K562 (cell line): ENCODE measurements around the gene GMDS. TPM values are rescaled to one million over a fixed set of nuclear protein-coding genes. Genes with fewer than 3 reads are reported as not detected.

ENCODE experiments used
- ATAC-seq: fragments of 200-7000 bp; cut with Tn5 transposase; 3 replicates; pipeline ENCODE4 v1.9.1; 2020; ENCODE audit warnings: moderate library complexity
- BruUV-seq: library from RNA; stranded (reverse); fragments of 400-500 nt; replicated peaks from 2 replicates; lab custom pipeline; 2021; lab: Mats Ljungman, UMichigan
- CTCF ChIA-PET: fragments of 300-600 bp; formaldehyde crosslinking; extraction: SDS; loops from one replicate; lab custom pipeline; 2021; ENCODE audit warnings: low intra/inter-chr PET ratio; lab: Yijun Ruan, JAX
- POLR2A ChIA-PET: fragments of 300-600, 350-650 bp; sonication (Branson Sonifier 250); formaldehyde crosslinking; extraction: SDS; loops from one replicate; lab custom pipeline; 2021; ENCODE audit warnings: antibody characterized with exemption, inconsistent platforms; lab: Yijun Ruan, JAX
- DNase-seq, 4 experiments: peaks; one replicate each; pipeline versions ENCODE4 v3.0.0 to v3.0.0-alpha.2; 2011 to 2018; ENCODE audit warnings: low spot score in 3 of 4, mixed read lengths in 3 of 4; ENCODE audit errors: extremely low read depth in 1 of 4
- FAIRE-seq: peaks from 2 replicates; lab custom pipeline; 2011; peaks lifted over from hg19 to GRCh38; lab: Jason Lieb, UNC
- H2AFZ ChIP-seq: 2 replicates; pipeline ENCODE4 v1.6.0; 2011; ENCODE audit warnings: low read depth, low read length, control low read depth, inconsistent platforms
- H3K27ac ChIP-seq: fragments of 200-600 bp; 3 replicates; pipeline ENCODE4 v1.8.0; 2011; ENCODE audit warnings: low read depth, mild to moderate bottlenecking, control low read depth, inconsistent platforms, low read length, moderate library complexity, mixed read lengths; ENCODE audit errors: extremely low read depth
- H3K27me3 ChIP-seq, 2 experiments: fragments of 300-600 bp in 1 of 2; 2 replicates in 1 of 2; 3 replicates in 1 of 2; pipeline versions ENCODE4 v1.6.0 to v1.8.0; 2011; ENCODE audit warnings: inconsistent platforms in 2 of 2, low read length in 2 of 2, mild to moderate bottlenecking in 1 of 2, mixed read lengths in 1 of 2, moderate library complexity in 1 of 2; ENCODE audit not compliant: control insufficient read depth in 2 of 2, insufficient read depth in 2 of 2
- H3K36me3 ChIP-seq: fragments of 300-600 bp; 3 replicates; pipeline ENCODE4 v1.8.0; 2011; ENCODE audit warnings: mild to moderate bottlenecking, low read length, inconsistent platforms; ENCODE audit not compliant: control insufficient read depth, insufficient read depth
- H3K4me1 ChIP-seq, 2 experiments: fragments of 200-600 bp in 1 of 2; replicated peaks in 1 of 2; 2 replicates in 1 of 2; 3 replicates in 1 of 2; pipeline versions ENCODE4 v1.5.1 to v1.8.0; 2011; ENCODE audit warnings: inconsistent platforms in 2 of 2, low read length in 2 of 2, mild to moderate bottlenecking in 1 of 2, mixed read lengths in 1 of 2, moderate library complexity in 1 of 2; ENCODE audit not compliant: control insufficient read depth in 2 of 2, insufficient read depth in 2 of 2
- H3K4me2 ChIP-seq: 2 replicates; pipeline ENCODE4 v1.6.1; 2011; ENCODE audit warnings: low read length, control low read depth, inconsistent platforms, mixed read lengths; ENCODE audit not compliant: insufficient read depth
- H3K4me3 ChIP-seq: fragments of 200-600 bp; sonication (generic), shearing (Covaris generic); 2 replicates; pipeline ENCODE4 v1.5.1; 2016; ENCODE audit warnings: control low read depth, inconsistent platforms
- H3K79me2 ChIP-seq: fragments of 200-600 bp; 3 replicates; pipeline ENCODE4 v1.8.0; 2011; ENCODE audit warnings: low read length, inconsistent platforms; ENCODE audit not compliant: control insufficient read depth, insufficient read depth
- H3K9ac ChIP-seq, 2 experiments: 2 replicates each; pipeline versions ENCODE4 v1.6.0 to v1.6.1; 2011; ENCODE audit warnings: low read depth in 2 of 2, low read length in 2 of 2, control low read depth in 1 of 2, inconsistent platforms in 1 of 2, mild to moderate bottlenecking in 1 of 2, mixed read lengths in 1 of 2; ENCODE audit not compliant: insufficient read depth in 1 of 2
- H3K9me1 ChIP-seq: one replicate; pipeline ENCODE4 v1.6.0; 2011; ENCODE audit warnings: inconsistent platforms, mild to moderate bottlenecking, low read length, moderate library complexity; ENCODE audit not compliant: control insufficient read depth, insufficient read depth
- H3K9me3 ChIP-seq: replicated peaks from 2 replicates; pipeline ENCODE4 v1.5.1; 2011; ENCODE audit warnings: low read depth, low read length, inconsistent platforms; ENCODE audit not compliant: control insufficient read depth, insufficient read depth
- H4K20me1 ChIP-seq: replicated peaks from 2 replicates; pipeline ENCODE4 v1.6.1; 2011; ENCODE audit warnings: low read length, inconsistent platforms, mixed read lengths; ENCODE audit not compliant: control insufficient read depth, insufficient read depth
- BRF1 ChIP-seq: IDR thresholded peaks from 3 replicates; pipeline ENCODE4 v1.6.1; 2011; ENCODE audit warnings: borderline replicate concordance, mild to moderate bottlenecking; ENCODE audit not compliant: insufficient read length; ENCODE audit errors: extremely low read depth
- HCFC1 ChIP-seq: IDR thresholded peaks from 2 replicates; pipeline ENCODE4 v1.6.1; 2012; ENCODE audit warnings: low read depth, low read length, improper control_type of control experiment
- HNRNPLL ChIP-seq: fragments of 200-400 bp; formaldehyde crosslinking; IDR thresholded peaks from 2 replicates; pipeline ENCODE4 v1.6.1; 2017; ENCODE audit warnings: low read length, low read depth, mild to moderate bottlenecking; ENCODE audit not compliant: poor library complexity, severe bottlenecking
- RAD51 ChIP-seq: fragments of 450-650 bp; IDR thresholded peaks from 2 replicates; pipeline ENCODE4 v1.7.1; 2016; ENCODE audit warnings: low read depth, mild to moderate bottlenecking, borderline replicate concordance
- SIN3A ChIP-seq, 2 experiments: fragments of 150-350 bp in 1 of 2; IDR thresholded peaks; 2 replicates each; pipeline ENCODE4 v1.6.1; 2011 to 2016; ENCODE audit warnings: borderline replicate concordance in 2 of 2, low read depth in 2 of 2, low read length in 2 of 2, mild to moderate bottlenecking in 2 of 2, moderate library complexity in 2 of 2; ENCODE audit not compliant: control insufficient read depth in 1 of 2
- TOE1 ChIP-seq, 2 experiments: fragments of 450-650 bp in 1 of 2; sonication (generic) in 1 of 2; formaldehyde crosslinking in 1 of 2; IDR thresholded peaks; 2 replicates each; pipeline versions ENCODE4 v1.7.1 to v1.8.0; 2016 to 2022; ENCODE audit warnings: borderline replicate concordance in 2 of 2, mild to moderate bottlenecking in 2 of 2, antibody characterized with exemption in 1 of 2, inconsistent platforms in 1 of 2, low read depth in 1 of 2, missing genetic modification reagents in 1 of 2, moderate library complexity in 1 of 2
- ZKSCAN8 ChIP-seq: fragments of 200-800 bp; sonication (Bioruptor generic); IDR thresholded peaks from 2 replicates; pipeline ENCODE4 v1.6.1; 2016; ENCODE audit warnings: missing genetic modification characterization, missing compliant biosample characterization
- ZNF318 ChIP-seq, 2 experiments: fragments of 450-650 bp; IDR thresholded peaks; 2 replicates each; pipeline ENCODE4 v1.6.1; 2016; ENCODE audit warnings: mild to moderate bottlenecking in 2 of 2, borderline replicate concordance in 1 of 2, low read depth in 1 of 2, moderate library complexity in 1 of 2
- WGBS: fragments of 100-300 bp; shearing (Covaris generic); methylation state at CpG from one replicate; pipeline ENCODE4 v1.1.6; 2016; ENCODE audit warnings: low coverage, mixed read lengths; ENCODE audit not compliant: insufficient coverage; ENCODE audit errors: missing lambda C conversion rate; 5-methylcytosine and 5-hydroxymethylcytosine counted together
- in situ Hi-C: fragments of 300-500 bp; cut with MboI; formaldehyde crosslinking; loops from 4 replicates; pipeline ENCODE4 v1.15.0; 2018; ENCODE audit warnings: inconsistent platforms, mixed read lengths
- intact Hi-C: fragments of 100-400 bp; cut with micrococcal nuclease; formaldehyde crosslinking; loops from 2 replicates; pipeline ENCODE4 v1.14.2; 2022
- polyA plus RNA-seq, 8 experiments: library from polyadenylated mRNA; depleted of rRNA in 4 of 8; stranded (reverse) in 5 of 8; unstranded in 3 of 8; fragments of >200 nt; fragmentation: Nextera tagmentation in 2 of 8; fragmentation: Illumina TruSeq in 1 of 8; extraction: Ambion mirVana in 2 of 8; extraction: Trizol in 1 of 8; gene quantifications; 2 replicates each; pipeline versions ENCODE4 v1.2.1 to v1.2.3, GENCODE V29; 2011 to 2014; ENCODE audit warnings: inconsistent platforms in 1 of 8, missing spikeins in 1 of 8
- total RNA-seq, 7 experiments: library from RNA; depleted of rRNA in 6 of 7; stranded (reverse); fragments of >200 nt in 6 of 7; fragmentation: Illumina TruSeq in 2 of 7; extraction: Trizol in 2 of 7; gene quantifications; 2 replicates each; pipeline versions ENCODE4 v1.2.1 to v1.2.3, GENCODE V29; 2011 to 2021; ENCODE audit warnings: low replicate concordance in 1 of 7
- TF ChIP-seq, protein P1 (sequence below): fragments of 250-450 bp; sonication (Bioruptor Pico); IDR thresholded peaks from 2 replicates; pipeline ENCODE4 v1.4.0; 2020; ENCODE audit warnings: mild to moderate bottlenecking, moderate library complexity

GMDS gene
- total and polyA plus RNA-seq, 9 of the 15 experiments (the other 6 are each of a cell fraction or from before 2014, with no cell fraction given) = 0.48 to 31.8 (median 13.4) TPM

GRCh38 chr6:1842334-1842733 is 403.1 kb downstream of the GMDS start:
- Histone ChIP-seq H3K27me3 (peaks cover 17 to 19% of the 10 kb centered on the region in 2 experiments; a peak in 3 of 5 replicates), H3K9ac (no peak overlapping the region), H3K27ac (no peak overlapping the region; the same call in 2 of the 3 replicates), H3K79me2 (no peaks in the 10 kb centered on the region), H3K4me3 (no peak overlapping the region), H3K9me3 (no peaks in the 10 kb centered on the region), H3K4me1 (no peaks in the 10 kb centered on the region), H3K4me2 (no peak overlapping the region), H2AFZ (no peak overlapping the region), H3K36me3 (no peaks in the 10 kb centered on the region), H3K9me1 (no peaks in the 10 kb centered on the region), H4K20me1 (no peaks in the 10 kb centered on the region)
- 0% methylated on average over 2 of the region's 2 CpGs for WGBS
- BruUV-seq = no TSS peak
- intact Hi-C loops = no loop called here
- ATAC-seq = no peak
- POLR2A ChIA-PET = interaction anchor here (1.4 kb wide), 1 partner anchor 9 kb away, joined by 4 read pairs; no protein-coding TSS in a partner anchor
- in situ Hi-C loops = no loop called here
- no peak for FAIRE-seq
- DNase-seq = no peak
- CTCF ChIA-PET = no interaction called here
- TF ChIP-seq, protein P1, sequence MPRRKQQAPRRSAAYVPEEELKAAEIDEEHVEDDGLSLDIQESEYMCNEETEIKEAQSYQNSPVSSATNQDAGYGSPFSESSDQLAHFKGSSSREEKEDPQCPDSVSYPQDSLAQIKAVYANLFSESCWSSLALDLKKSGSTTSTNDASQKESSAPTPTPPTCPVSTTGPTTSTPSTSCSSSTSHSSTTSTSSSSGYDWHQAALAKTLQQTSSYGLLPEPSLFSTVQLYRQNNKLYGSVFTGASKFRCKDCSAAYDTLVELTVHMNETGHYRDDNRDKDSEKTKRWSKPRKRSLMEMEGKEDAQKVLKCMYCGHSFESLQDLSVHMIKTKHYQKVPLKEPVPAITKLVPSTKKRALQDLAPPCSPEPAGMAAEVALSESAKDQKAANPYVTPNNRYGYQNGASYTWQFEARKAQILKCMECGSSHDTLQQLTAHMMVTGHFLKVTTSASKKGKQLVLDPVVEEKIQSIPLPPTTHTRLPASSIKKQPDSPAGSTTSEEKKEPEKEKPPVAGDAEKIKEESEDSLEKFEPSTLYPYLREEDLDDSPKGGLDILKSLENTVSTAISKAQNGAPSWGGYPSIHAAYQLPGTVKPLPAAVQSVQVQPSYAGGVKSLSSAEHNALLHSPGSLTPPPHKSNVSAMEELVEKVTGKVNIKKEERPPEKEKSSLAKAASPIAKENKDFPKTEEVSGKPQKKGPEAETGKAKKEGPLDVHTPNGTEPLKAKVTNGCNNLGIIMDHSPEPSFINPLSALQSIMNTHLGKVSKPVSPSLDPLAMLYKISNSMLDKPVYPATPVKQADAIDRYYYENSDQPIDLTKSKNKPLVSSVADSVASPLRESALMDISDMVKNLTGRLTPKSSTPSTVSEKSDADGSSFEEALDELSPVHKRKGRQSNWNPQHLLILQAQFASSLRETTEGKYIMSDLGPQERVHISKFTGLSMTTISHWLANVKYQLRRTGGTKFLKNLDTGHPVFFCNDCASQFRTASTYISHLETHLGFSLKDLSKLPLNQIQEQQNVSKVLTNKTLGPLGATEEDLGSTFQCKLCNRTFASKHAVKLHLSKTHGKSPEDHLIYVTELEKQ (CRISPR knock-in tag) = no peak
- TF ChIP-seq RAD51 = no peak
- no peak for TF ChIP-seq HCFC1
- no peak for TF ChIP-seq SIN3A (IDR thresholded peaks at IDR 0.05; ENCODE audit: borderline replicate concordance in 2 of 2, control insufficient read depth in 1 of 2, low read depth in 2 of 2, low read length in 2 of 2)
- TF ChIP-seq TOE1 (IDR thresholded peaks at IDR 0.05; ENCODE audit: borderline replicate concordance) = no peak
- TF ChIP-seq TOE1 (CRISPR knock-in tag; IDR thresholded peaks at IDR 0.05; ENCODE audit: borderline replicate concordance, low read depth) = no peak
- no peak for TF ChIP-seq ZKSCAN8
- TF ChIP-seq BRF1 = no peak
- TF ChIP-seq ZNF318 (IDR thresholded peaks at IDR 0.05; ENCODE audit: borderline replicate concordance in 1 of 2, low read depth in 1 of 2) = no peak
- no peak for TF ChIP-seq HNRNPLL
